Testis (tissue), 5 donors: ENCODE measurements around the gene SLITRK3. TPM values are rescaled to one million over a fixed set of nuclear protein-coding genes. Genes with fewer than 3 reads are reported as not detected.

Experiments
- DNase-seq: peaks from one replicate; pipeline ENCODE4 v3.0.0-alpha.2; 2019
- H3K27ac ChIP-seq, 2 donors: fragments of 200-600 bp; sonication (generic); one replicate each; pipeline ENCODE4 v1.5.1; 2019
- H3K27me3 ChIP-seq: fragments of 200-600 bp; sonication (generic); one replicate; pipeline ENCODE4 v1.5.1; 2019
- H3K36me3 ChIP-seq: fragments of 200-600 bp; sonication (generic); one replicate; pipeline ENCODE4 v1.5.1; 2017; ENCODE audit warnings: low read depth; ENCODE audit errors: missing control alignments
- H3K4me1 ChIP-seq: fragments of 200-600 bp; sonication (generic); one replicate; pipeline ENCODE4 v1.5.1; 2019
- H3K4me3 ChIP-seq, 2 donors: fragments of 200-600 bp; sonication (generic); one replicate each; pipeline ENCODE4 v1.5.1; 2017 to 2019
- H3K9me3 ChIP-seq: fragments of 200-600 bp; sonication (generic); one replicate; pipeline ENCODE4 v1.5.1; 2017
- CTCF ChIP-seq, 3 experiments: fragments of 450-650 bp in 2 of 3; fragments of 200-600 bp in 1 of 3; sonication (generic) in 1 of 3; IDR thresholded peaks; one replicate each; pipeline ENCODE4 v1.5.1; 2016 to 2019; ENCODE audit warnings: antibody characterized with exemption in 3 of 3, mild to moderate bottlenecking in 2 of 3, moderate library complexity in 1 of 3
- POLR2A ChIP-seq: fragments of 450-650 bp; IDR thresholded peaks from one replicate; pipeline ENCODE4 v1.6.1; 2017; ENCODE audit warnings: antibody characterized with exemption, mild to moderate bottlenecking, moderate library complexity
- WGBS, 2 donors: methylation state at CpG; one replicate each; pipeline ENCODE4 v1.1.5; 2018; 5-methylcytosine and 5-hydroxymethylcytosine counted together
- intact Hi-C: fragments of 100-400 bp; cut with DNase I; formaldehyde crosslinking; loops from one replicate; pipeline ENCODE4 v1.15.1; 2023; ENCODE audit warnings: low total_unique reads
- long read RNA-seq, 2 donors: transcript quantifications; one replicate each; lab custom pipeline, GENCODE V29; 2026
- polyA plus RNA-seq: library from polyadenylated mRNA; stranded (reverse); fragments of 350-450 nt; fragmentation: Illumina TruSeq; extraction: RNeasy Lipid Tissue Mini Kit (QIAGEN cat#74804); gene quantifications from one replicate; pipeline ENCODE4 v1.2.3, GENCODE V29; 2014; ENCODE audit warnings: low read depth, low replicate concordance; ENCODE audit not compliant: insufficient read depth
- total RNA-seq, 2 donors: library from RNA; depleted of rRNA; stranded (reverse); fragments of >200 nt; gene quantifications; one replicate each; pipeline ENCODE4 v1.2.3, GENCODE V29; 2016

Gene SLITRK3
- total RNA-seq (under 1 TPM; 0.06 to 0.16 TPM), polyA plus RNA-seq (1.6 TPM)
- long read RNA-seq, donor 1, result 0 reads
- long read RNA-seq, donor 2, full-length matches to known transcripts, result 1 of 1 reads
- long read RNA-seq, donor 2, partial matches to known transcripts, result 0 of 1 reads
- long read RNA-seq, donor 2, other reads (novel, unspliced or antisense), result 0 of 1 reads

- 1 to 3% methylated on average over 37 to 43 of the region's 43 CpGs for whole genome bisulfite sequencing, 2 donors
- TF ChIP-seq CTCF (IDR thresholded peaks at IDR 0.05) (no peak), POLR2A (no peak)
- peaks cover 27% of the 10 kb centered on the region for H3K4me1 ChIP-seq
- no peaks in the 10 kb centered on the region for H3K36me3 ChIP-seq
- peak within 1 kb of the TSS; percentile 10 to 20 for H3K4me3 ChIP-seq
- DNase-seq, result no peak
- peaks cover 8% of the 10 kb centered on the region for H3K27me3 ChIP-seq
- H3K9me3 ChIP-seq, result no peaks in the 10 kb centered on the region
- H3K27ac ChIP-seq, result no peak within 1 kb of the TSS
- intact Hi-C loops, result no loop called here
These were observed at the start of gene SLITRK3 for GRCh38 chr3:165195640-165196576. Gene SLITRK3 (minus strand): TSS chr3:165196384. CDS start chr3:165190830, 5,554 bp downstream.

- Histone ChIP-seq H3K4me3 (no peak overlapping the region), H3K36me3 (no peaks in the 10 kb centered on the region), H3K9me3 (no peaks in the 10 kb centered on the region), H3K27ac (no peak overlapping the region), H3K4me1 (no peaks in the 10 kb centered on the region), H3K27me3 (no peaks in the 10 kb centered on the region)
- intact Hi-C loops, result no loop called here
- DNase-seq, result no peak
- TF ChIP-seq POLR2A (no peak), CTCF (IDR thresholded peaks at IDR 0.05) (no peak)
These were observed 47.4 kb upstream of the SLITRK3 start for GRCh38 chr3:165243597-165243996.

GRCh38 chr3:165233501-165234195, 37.5 kb upstream of the SLITRK3 start:
- intact Hi-C loops, result no loop called here
- WGBS, 2 donors, result 78 to 86% methylated on average over 5 of the region's 5 CpGs
- Histone ChIP-seq H3K27ac (no peak overlapping the region), H3K9me3 (no peaks in the 10 kb centered on the region), H3K27me3 (no peaks in the 10 kb centered on the region), H3K36me3 (no peaks in the 10 kb centered on the region), H3K4me3 (no peak overlapping the region), H3K4me1 (no peaks in the 10 kb centered on the region)
- TF ChIP-seq CTCF (IDR thresholded peaks at IDR 0.05) (no peak), POLR2A (no peak)
- no peak for DNase-seq

GRCh38 chr3:165225604-165226003, 29.4 kb upstream of the SLITRK3 start:
- no peak for DNase-seq
- WGBS, 2 donors, result 61% methylated on average over 1 of the region's 1 CpG
- no peaks in the 10 kb centered on the region for H3K27me3 ChIP-seq
- H3K9me3 ChIP-seq, result no peaks in the 10 kb centered on the region
- H3K36me3 ChIP-seq, result no peaks in the 10 kb centered on the region
- intact Hi-C loops, result no loop called here
- no peak overlapping the region for H3K4me3 ChIP-seq
- no peaks in the 10 kb centered on the region for H3K4me1 ChIP-seq
- no peak for TF ChIP-seq POLR2A
- TF ChIP-seq CTCF (IDR thresholded peaks at IDR 0.05), result no peak
- no peak overlapping the region for H3K27ac ChIP-seq
